OCI-M2 (cell line): ENCODE data around the gene CCDC146.
"Not testable (repeated sequence)": the region's sequence is repeated elsewhere in the genome, so short reads cannot be mapped to it uniquely, and the experiment has no call there.

Source experiments
- DNase-seq: peaks from one replicate; lab custom pipeline; 2025; ENCODE audit not compliant: unreplicated experiment; lab: John Stamatoyannopoulos, UW

Gene CCDC146, protein sequence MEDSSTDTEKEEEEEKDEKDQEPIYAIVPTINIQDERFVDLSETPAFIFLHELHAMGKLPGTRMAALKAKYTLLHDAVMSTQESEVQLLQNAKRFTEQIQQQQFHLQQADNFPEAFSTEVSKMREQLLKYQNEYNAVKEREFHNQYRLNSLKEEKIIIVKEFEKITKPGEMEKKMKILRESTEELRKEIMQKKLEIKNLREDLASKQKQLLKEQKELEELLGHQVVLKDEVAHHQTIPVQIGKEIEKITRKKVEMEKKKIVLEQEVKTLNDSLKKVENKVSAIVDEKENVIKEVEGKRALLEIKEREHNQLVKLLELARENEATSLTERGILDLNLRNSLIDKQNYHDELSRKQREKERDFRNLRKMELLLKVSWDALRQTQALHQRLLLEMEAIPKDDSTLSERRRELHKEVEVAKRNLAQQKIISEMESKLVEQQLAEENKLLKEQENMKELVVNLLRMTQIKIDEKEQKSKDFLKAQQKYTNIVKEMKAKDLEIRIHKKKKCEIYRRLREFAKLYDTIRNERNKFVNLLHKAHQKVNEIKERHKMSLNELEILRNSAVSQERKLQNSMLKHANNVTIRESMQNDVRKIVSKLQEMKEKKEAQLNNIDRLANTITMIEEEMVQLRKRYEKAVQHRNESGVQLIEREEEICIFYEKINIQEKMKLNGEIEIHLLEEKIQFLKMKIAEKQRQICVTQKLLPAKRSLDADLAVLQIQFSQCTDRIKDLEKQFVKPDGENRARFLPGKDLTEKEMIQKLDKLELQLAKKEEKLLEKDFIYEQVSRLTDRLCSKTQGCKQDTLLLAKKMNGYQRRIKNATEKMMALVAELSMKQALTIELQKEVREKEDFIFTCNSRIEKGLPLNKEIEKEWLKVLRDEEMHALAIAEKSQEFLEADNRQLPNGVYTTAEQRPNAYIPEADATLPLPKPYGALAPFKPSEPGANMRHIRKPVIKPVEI

DNA sequence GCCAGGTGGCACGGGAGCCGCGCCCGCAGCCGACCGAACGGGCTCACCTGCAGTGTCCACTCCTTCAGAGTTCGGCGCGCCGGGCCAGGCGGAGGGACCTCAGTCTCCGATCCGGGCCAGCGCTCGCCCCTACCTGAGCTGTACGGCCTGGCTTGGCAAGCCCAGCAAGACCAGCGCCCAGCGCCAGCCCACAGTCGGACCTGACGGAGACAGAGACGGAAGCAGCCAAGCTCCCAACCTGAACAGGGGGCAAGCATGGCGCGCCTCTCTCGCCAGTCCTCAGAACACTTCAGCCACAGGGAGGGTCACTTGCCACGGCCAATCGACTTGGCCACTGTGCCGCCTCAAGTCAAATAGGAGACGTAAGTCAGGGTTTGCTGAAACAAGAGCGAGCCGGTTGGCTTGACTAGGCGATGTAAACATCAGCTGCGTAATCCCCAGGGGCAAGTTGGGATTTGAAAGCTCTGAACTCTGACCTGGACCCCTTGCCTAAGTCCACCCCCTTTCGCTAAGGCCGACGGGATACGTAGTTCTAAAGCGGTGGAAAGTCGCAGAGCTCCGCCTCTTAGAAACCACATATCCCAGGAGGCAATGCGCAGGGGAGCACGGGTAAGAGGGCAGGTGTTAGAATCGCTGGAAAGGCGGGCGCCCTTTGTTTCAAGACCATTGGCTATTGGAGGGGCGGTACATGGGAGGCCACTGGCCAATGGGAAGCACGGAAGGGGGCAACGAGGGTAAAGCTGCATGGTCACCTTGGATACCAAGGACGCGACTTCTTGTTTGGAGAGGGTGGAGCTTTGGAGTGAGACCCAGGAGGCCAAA is at the start of gene CCDC146:
Gene CCDC146, plus strand, starts transcription at position 756 of the 822 bp plus-strand sequence. CDS start 45,054 bp downstream, outside the sequence.
- peak; percentile 76 for DNase-seq

DNA sequence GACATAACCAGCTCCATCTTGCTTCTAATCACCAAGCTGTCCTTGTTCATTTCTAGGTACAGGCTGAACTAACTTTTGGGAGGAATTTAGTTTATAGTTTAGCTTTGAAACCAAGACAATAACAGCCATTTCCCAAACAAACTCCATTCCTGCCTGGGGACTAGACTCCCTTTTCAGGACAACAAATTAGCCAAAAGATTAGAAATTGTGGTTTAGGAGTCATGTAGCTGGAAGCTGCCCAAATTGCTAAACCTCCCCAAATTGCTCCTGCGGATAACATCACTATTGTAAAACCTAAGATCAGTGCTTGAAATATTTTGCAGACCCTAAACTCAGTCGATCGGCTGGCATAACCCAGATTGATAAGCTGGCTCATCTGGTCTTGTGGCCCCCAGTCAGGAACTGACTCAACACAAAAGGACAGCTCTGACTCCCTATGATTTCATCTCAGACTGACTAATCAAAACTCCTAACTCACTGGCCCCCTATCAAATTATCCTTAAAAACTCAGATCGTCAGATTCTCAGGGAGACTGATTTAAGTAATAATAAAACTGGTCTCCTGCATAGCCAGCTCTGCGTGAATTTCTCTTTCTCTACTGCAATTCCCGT is 47.5 kb upstream of the CCDC146 start:
- not testable (repeated sequence) for DNase-seq

DNA sequence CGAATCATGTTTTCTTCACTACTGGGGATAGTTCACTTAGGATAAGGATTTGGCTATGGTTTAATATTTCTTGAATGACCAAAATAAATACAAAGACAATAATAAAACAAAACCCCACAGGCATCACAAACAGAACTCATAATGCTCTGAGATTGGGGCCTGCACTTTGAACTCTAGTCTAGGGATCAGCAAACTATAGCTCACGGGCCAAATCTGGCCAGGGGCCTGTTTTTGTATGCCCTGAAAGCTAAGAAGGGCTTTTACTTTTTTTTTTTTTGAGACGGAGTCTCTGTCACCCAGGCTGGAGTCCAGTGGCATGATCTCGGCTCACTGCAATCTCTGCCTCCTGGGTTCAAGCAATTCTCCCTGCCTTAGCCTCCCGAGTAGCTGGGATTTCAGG is 45.4 kb upstream of the CCDC146 start:
- DNase-seq, result not testable (repeated sequence)

DNA sequence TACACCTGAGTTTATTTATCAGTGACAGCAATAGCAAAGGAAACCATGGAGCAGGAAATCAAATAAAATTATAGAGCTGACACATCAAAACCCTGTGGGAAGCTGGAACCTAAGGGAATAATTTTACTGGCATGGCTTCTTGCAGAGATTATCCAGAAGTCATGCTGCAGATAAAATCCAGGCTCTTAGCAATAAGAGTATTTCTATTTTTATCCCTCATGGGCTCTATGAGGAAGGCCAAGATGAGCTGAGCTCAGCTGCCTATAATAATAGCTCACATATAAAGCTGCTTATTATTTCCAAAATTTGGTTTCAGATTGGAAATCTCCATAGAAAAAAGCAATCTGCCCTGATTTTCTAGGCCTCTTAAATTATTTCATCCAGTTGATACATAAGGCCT is 43.3 kb upstream of the CCDC146 start:
- DNase-seq, result not testable (repeated sequence)

DNA sequence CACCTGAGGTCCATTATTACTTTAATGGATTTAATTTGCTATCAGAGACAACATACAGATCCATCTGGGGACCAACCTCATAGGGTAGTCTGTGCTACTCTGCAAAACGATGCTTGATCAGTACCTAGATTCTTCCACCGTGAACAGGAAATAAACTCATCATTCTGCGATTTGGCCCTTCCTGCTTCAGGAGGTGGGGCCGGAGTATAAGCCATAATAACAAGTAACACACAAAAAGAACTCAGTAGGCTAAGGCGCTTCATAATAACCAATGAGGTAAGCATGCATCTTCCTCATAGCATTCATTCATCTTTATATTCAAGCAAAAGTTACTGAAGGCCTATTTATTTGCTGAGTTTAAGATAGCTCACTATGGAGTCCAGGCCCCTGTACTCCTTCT is 42.8 kb upstream of the CCDC146 start:
- DNase-seq, result not testable (repeated sequence)

DNA sequence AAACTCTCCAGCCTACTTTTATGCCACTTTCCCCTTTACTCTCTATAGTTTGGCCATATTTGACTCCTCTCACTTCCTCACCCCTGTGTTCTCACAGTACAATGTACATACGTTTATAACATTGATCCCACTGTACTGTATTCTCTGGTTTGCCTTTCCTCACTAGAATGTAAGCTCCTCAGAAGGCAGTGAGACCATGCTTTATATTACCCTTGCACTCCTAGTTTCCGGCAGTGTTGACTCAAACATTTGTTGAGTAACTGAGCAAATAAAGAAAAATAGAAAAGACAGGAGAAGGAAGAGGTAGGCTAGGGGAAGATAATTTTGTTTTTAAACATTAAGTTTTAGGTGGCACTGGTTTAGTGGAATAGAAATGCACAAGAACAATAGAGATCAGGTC is 42.2 kb upstream of the CCDC146 start:
- DNase-seq, result not testable (repeated sequence)

DNA sequence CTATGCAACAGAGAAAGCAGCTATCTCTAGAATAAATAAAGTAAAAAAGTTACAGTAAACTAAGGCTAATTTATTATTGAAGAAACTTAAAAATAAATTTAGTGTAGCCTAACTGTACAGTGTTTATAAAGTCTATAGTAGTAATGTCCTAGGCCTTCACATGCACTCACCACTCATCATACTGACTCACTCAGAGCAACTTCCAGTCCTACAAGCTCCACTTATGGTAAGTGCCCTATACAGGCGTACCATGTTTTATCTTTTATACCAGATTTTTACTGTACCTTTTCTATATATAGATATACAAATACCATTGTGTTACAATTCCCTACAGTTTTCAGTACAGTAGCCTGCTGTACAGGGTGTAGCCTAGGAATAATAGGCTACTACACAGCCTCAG is 40.2 kb upstream of the CCDC146 start:
- DNase-seq, result not testable (repeated sequence)

DNA sequence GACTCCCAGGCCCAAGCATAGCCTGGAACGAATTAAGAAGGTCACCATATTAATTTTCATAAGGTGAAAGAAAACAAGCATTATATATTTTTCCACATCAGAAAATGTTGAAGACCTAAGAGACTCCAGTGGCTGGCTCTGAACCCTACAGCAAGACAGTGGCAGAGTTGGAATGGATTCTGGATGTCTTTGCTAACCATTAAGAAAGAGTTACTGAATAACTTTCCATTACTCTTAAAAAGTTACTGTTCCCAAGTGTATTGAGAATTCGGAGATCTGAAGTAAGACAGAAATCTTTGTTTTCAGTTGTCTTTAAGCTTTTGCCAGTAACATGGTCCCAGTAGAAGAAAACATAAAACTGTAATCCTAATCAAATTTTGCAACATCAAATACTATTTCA is 30.1 kb upstream of the CCDC146 start:
- DNase-seq, result not testable (repeated sequence)

DNA sequence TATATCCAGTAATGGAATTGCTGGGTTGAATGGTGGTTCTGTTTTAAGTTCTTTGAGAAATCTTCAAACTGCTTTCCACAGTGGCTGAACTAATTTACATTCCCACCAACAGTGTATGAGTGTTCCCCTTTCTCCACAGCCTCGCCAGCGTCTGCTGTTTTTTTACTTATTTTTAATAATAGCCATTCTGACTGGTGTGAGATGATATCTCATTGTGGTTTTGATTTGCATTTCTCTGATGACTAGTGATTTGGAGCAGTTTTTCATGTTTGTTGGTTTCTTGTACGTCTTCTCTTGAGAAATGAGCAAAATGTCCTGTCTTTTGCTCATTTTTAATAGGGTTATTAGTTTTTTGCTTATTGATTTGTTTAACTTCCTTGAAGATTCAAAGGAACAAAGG is 21.9 kb upstream of the CCDC146 start:
- not testable (repeated sequence) for DNase-seq

DNA sequence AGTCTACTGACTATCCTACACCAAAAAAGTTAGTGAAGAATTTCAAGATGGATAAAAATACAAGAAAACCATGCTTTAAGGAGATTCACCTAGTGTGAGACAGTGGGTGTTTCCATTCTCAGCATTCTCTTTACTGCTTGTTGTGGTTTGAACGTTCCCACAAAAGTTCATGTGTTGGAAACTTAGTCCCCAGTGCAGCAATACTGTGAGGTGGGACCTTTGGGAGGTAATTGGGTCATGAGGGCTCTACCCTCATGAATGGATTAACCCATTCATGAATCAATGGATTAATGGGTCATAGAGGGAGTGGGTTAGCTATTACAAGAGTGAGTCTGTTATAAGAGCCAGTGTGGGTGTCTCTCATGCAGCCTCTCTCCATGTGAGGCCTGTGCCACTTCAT is 21.2 kb upstream of the CCDC146 start:
- not testable (repeated sequence) for DNase-seq

DNA sequence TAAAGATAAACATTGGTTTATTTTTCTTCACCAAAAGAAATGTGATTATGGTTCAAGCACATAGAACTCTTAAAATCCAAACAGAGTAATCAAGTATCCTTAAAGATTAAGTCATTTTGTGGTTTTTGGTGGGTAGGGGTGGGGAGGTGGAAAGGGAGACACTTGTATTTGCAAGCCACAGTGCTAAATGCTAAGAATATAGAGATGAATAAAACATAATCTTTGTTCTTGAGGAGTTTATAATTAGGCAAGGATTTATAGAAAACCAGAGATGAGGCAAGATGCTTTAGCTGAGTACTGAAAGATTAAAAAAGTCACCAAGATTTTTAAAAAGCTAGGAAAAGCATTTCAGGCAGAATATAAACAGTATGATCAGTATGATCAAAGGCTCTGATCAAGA is 19.7 kb upstream of the CCDC146 start:
- not testable (repeated sequence) for DNase-seq

DNA sequence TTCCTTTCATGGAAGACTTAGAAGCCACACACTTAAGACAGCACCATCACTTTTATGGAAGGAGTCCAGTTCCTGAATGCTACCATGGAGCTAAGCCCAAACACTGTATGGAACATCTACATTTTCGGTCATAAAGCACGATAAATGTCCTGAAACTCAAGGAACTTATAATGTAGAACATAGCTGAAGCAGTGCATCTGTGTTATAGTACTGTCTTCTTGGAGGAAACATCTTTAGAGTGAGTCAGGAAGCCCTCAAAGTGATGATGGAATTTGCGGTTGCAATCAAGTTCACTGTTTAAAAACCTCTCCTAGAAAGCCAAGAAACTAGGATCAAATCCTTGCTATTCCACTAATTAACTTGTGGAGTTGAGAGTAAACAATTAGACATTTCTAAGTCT is 16.5 kb upstream of the CCDC146 start:
- not testable (repeated sequence) for DNase-seq

DNA sequence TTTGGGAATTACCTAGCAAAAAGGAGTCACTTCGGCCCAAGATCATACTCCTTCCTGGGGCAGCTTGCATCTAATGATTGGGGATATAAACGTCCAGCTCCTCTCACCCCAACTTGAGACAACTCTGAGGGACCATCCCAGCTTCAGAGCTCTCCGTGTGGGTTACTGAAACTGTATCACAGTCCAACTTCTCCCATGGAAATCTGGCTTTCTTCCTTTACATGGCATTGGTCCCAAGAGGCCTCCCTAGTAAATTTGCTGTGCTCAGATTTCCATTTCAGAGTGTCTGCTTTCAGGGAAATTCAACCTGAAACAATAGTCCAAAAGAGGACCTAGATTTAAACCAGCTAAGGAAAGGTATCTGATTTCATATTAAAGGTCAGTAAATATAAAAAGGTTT is 14.8 kb upstream of the CCDC146 start:
- not testable (repeated sequence) for DNase-seq

DNA sequence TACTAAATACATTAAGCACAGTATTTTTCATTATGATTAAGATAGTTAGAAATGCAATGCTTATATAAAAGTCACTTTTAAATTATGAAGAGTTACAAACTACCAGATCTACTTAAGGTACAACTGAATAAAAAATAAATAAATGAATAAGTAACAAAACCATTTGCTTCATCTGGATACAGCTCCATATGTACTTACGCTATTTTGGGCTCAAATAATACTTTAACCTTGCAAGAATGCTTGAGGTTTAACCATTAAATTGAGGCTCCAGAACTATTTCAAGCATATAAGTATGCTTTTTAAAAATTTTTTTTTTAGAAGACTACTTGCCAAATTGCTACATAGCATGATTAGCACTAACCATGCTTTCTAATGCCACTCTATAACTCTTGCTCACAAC is 14.1 kb upstream of the CCDC146 start:
- DNase-seq, result not testable (repeated sequence)

DNA sequence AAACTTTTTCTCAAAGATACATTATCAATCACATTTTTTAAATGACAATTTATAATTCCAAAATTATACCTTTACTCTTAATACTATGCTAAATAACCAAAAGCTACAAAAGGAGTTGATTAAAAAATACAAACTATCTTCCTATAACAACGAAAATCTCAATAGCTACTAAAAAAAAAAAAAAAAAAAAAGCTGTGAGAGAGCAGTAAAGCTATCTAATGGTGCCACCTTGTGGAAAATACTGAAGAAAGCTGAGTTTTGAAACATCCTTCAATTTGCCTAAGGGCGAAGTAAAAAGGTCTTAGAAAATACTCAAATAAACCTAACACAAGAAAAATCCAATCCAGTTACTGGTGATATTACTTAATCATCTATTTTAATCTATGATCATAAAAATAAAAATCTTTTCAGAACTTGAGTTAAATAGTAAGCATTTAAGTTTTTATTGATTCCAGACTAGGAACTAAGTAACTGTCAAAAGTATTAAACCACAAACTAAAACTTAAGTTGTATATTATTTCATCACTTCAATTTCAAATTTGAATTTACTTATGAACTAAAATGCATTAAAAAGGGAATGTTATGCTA is 9.6 kb upstream of the CCDC146 start:
- not testable (repeated sequence) for DNase-seq

DNA sequence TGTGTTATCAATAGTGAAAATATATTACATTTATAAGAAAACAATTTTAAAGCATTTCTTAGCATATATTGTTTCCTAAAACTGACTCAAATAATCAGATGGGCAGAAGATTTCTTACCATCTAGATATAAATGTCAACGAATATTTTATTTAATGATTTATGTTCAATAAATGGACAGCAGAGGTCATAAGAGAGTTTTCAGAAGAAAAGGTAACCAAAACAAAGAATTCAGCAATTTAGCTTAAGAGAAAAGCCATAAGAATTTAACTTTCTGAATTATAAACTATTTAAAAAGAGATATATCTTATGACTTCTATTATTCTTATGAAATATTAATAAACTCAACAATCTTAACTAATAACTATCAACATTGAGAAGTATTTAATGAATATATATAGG is 3.1 kb downstream of the CCDC146 start:
- not testable (repeated sequence) for DNase-seq

DNA sequence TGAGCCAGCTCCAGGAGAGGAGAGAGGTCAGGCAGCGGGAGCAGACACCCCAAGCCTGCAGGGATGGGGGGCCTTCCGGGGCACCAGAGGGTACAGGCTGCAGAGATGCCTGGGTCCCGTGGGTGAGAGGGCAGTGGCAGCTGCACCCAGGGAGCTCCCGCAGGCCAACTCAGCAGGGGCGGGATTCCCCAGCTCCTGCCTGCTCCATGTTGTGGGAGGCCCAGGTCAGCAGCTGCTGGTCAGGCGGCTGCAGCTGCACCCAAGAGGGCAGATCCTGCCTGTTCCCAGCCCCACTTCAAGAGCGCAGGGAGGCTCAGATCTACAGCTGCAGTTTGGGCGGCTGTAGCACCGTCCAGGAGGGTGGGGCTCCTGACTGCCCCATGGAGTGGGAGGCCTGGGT is 4.6 kb downstream of the CCDC146 start:
- DNase-seq, result not testable (repeated sequence)

DNA sequence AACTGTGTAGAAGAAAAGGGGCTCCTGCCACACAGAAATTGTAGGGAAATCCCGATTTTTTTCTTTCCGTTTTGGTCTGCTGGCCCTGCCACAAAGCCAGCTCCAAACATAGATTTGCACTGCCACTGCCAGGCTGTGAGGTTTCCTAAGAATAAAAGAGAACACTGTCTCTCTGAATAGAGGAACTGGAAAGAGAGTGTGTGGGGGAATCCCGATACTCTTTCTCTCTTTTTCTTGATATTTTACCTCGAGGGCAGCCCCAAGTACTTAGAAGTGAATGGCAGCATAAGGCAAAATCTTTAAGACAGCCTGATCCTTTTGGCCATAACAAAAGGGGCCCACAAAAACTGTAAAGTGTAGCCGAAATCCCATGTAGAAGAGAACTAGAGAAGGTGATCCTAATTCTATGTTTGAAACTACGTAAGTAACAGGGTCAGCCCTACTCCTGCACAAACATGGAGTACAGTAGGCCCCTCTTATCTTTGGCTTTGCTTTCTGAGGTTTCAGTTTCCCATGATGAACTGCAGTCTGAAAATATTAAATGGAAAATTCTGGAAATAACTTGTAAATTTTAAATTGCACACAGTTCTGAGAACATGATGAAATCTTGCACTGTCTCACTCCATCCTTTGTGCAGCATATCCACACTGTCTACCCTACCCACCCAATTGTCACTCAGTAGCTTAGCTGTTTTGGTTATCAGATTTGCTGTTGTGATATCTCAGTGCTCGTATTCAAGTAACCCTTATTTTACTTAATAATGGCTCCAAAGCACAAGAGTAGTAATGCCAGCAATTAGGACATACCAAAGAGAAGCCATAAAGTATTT is 6.4 kb downstream of the CCDC146 start:
- DNase-seq, result not testable (repeated sequence)

DNA sequence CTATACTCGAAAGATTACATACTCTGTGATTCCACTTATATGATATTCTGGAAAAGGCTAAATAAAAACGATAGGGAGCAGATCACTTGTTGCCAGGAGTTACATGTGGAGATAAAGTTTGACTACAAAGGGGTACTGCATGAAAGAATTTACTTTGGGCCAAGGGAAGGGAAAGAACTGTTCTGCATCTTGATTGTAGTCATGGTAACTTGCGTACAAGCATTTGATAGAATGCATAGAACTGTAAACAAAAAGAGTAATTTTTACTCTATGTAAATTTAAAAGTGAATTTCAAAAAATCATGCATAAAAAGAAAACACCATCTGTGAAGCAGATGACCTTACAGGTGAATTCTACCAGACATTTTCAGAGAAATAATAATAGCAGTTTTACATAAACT is 9.4 kb downstream of the CCDC146 start:
- DNase-seq, result not testable (repeated sequence)
